Activated CD8-positive, alpha-beta memory T cell treated with anti-CD3 and anti-CD28 coated beads for 36 hours (primary cell): ENCODE measurements around the gene KDM2A. TPM values are rescaled to one million over a fixed set of nuclear protein-coding genes. Genes with fewer than 3 reads are reported as not detected.

ENCODE experiments used
- CTCF ChIA-PET: fragments of 350-600 bp; sonication (Branson Sonifier 250); formaldehyde crosslinking; loops from one replicate; lab custom pipeline; 2021; ENCODE audit warnings: antibody characterized with exemption; lab: Charles Lee
- POLR2A ChIA-PET: fragments of 350-600 bp; sonication (Branson Sonifier 250); formaldehyde crosslinking; loops from one replicate; lab custom pipeline; 2021; ENCODE audit warnings: antibody characterized with exemption; lab: Charles Lee
- total RNA-seq, 2 experiments: library from RNA; stranded (reverse); gene quantifications; one replicate each; pipeline ENCODE4 v1.2.3, GENCODE V29; 2021

Gene KDM2A
- total RNA-seq, 2 experiments from 2014 or later: 85.3 to 87.6 TPM

- ChIA-PET POLR2A (no interaction called here), CTCF (interaction anchor here (1.0 kb wide), 1 partner anchor 20 kb away, joined by 4 read pairs; no protein-coding TSS in a partner anchor)
Measured at GRCh38 chr11:67243051-67243450, 124.0 kb downstream of the KDM2A start.

- ChIA-PET POLR2A (no interaction called here), CTCF (no interaction called here)
Measured at GRCh38 chr11:67245046-67245445, 126.0 kb downstream of the KDM2A start.

GRCh38 chr11:67247946-67248550 is 129.0 kb downstream of the KDM2A start:
- ChIA-PET POLR2A (no interaction called here), CTCF (interaction anchor here (0.6 to 1.1 kb wide), 3 partner anchors 27 to 1862 kb away, joined by 3 read pairs; partner anchors contain the start of gene FRMD8)

GRCh38 chr11:67248653-67249052 is 129.6 kb downstream of the KDM2A start:
- POLR2A ChIA-PET: no interaction called here

GRCh38 chr11:67250059-67251043 is 131.3 kb downstream of the KDM2A start:
- CTCF ChIA-PET: interaction anchor here (0.7 to 1.3 kb wide), 3 partner anchors 12 to 67 kb away, joined by 3 to 4 read pairs (median 3); no protein-coding TSS in a partner anchor

More at GRCh38 chr11:67248653-67249052, 129.6 kb downstream of the KDM2A start:
- CTCF ChIA-PET: interaction anchor here (0.7 kb wide), 1 partner anchor 9 kb away, joined by 3 read pairs; no protein-coding TSS in a partner anchor

GRCh38 chr11:67251841-67252240 is 132.8 kb downstream of the KDM2A start:
- ChIA-PET CTCF (interaction anchor here (2.1 to 2.8 kb wide), 2 partner anchors 11 kb away, joined by 6 to 18 read pairs; no protein-coding TSS in a partner anchor), POLR2A (interaction anchor here (1.1 to 2.6 kb wide), 2 partner anchors 11 to 12 kb away, joined by 3 to 16 read pairs; no protein-coding TSS in a partner anchor)

More at GRCh38 chr11:67250059-67251043, 131.3 kb downstream of the KDM2A start:
- POLR2A ChIA-PET: no interaction called here

- CTCF ChIA-PET: interaction anchor here (1.0 to 2.8 kb wide), 4 partner anchors 10 to 130 kb away, joined by 3 to 18 read pairs (median 6); no protein-coding TSS in a partner anchor
- POLR2A ChIA-PET: interaction anchor here (0.6 to 2.6 kb wide), 3 partner anchors 10 to 64 kb away, joined by 3 to 16 read pairs (median 3); no protein-coding TSS in a partner anchor
Measured at GRCh38 chr11:67252831-67253239, 133.8 kb downstream of the KDM2A start.

- CTCF ChIA-PET: interaction anchor here (0.5 to 2.8 kb wide), 5 partner anchors 8 to 63 kb away, joined by 3 to 18 read pairs (median 4); no protein-coding TSS in a partner anchor
- POLR2A ChIA-PET: interaction anchor here (2.6 kb wide), 1 partner anchor 14 kb away, joined by 16 read pairs; no protein-coding TSS in a partner anchor
Measured at GRCh38 chr11:67253872-67254624, 135.0 kb downstream of the KDM2A start.

- ChIA-PET POLR2A (no interaction called here), CTCF (interaction anchor here (0.7 to 1.5 kb wide), 2 partner anchors 8 to 13 kb away, joined by 3 to 4 read pairs; no protein-coding TSS in a partner anchor)
Measured at GRCh38 chr11:67254798-67255197, 135.7 kb downstream of the KDM2A start.

GRCh38 chr11:67255353-67255752 is 136.3 kb downstream of the KDM2A start:
- POLR2A ChIA-PET: interaction anchor here (0.9 kb wide), 1 partner anchor 14 kb away, joined by 3 read pairs; no protein-coding TSS in a partner anchor
- CTCF ChIA-PET: interaction anchor here (0.7 kb wide), 1 partner anchor 8 kb away, joined by 3 read pairs; no protein-coding TSS in a partner anchor

- POLR2A ChIA-PET: interaction anchor here (0.9 kb wide), 1 partner anchor 15 kb away, joined by 3 read pairs; no protein-coding TSS in a partner anchor
- CTCF ChIA-PET: interaction anchor here (1.4 kb wide), 1 partner anchor 9 kb away, joined by 3 read pairs; no protein-coding TSS in a partner anchor
Measured at GRCh38 chr11:67255864-67256263, 136.8 kb downstream of the KDM2A start.

GRCh38 chr11:67256477-67257135 is 137.5 kb downstream of the KDM2A start:
- CTCF ChIA-PET: interaction anchor here (1.4 kb wide), 1 partner anchor 10 kb away, joined by 3 read pairs; no protein-coding TSS in a partner anchor
- POLR2A ChIA-PET: no interaction called here

GRCh38 chr11:67260406-67260805 is 141.3 kb downstream of the KDM2A start:
- CTCF ChIA-PET: no interaction called here
- POLR2A ChIA-PET: no interaction called here

GRCh38 chr11:67260885-67261639 is 142.0 kb downstream of the KDM2A start:
- POLR2A ChIA-PET: interaction anchor here (2.1 kb wide), 1 partner anchor 21 kb away, joined by 13 read pairs; no protein-coding TSS in a partner anchor
- CTCF ChIA-PET: interaction anchor here (1.1 to 4.9 kb wide), 11 partner anchors 8 to 85 kb away, joined by 3 to 92 read pairs (median 11); partner anchors contain the start of gene ANKRD13D

GRCh38 chr11:67261640-67261945 is 142.5 kb downstream of the KDM2A start:
- ChIA-PET CTCF (interaction anchor here (0.8 to 4.9 kb wide), 18 partner anchors 9 to 130 kb away, joined by 3 to 92 read pairs (median 6); partner anchors contain the start of genes ANKRD13D and RAD9A), POLR2A (interaction anchor here (1.0 to 2.1 kb wide), 2 partner anchors 10 to 22 kb away, joined by 3 to 13 read pairs; no protein-coding TSS in a partner anchor)

- POLR2A ChIA-PET: interaction anchor here (1.0 to 2.1 kb wide), 3 partner anchors 9 to 22 kb away, joined by 3 to 13 read pairs (median 3); no protein-coding TSS in a partner anchor
Measured at GRCh38 chr11:67261946-67262681, 143.1 kb downstream of the KDM2A start.

More at GRCh38 chr11:67261946-67262681, 143.1 kb downstream of the KDM2A start:
- CTCF ChIA-PET: interaction anchor here (0.7 to 4.9 kb wide), 24 partner anchors 9 to 209 kb away, joined by 3 to 92 read pairs (median 4); partner anchors contain the start of genes ANKRD13D, POLD4 and RAD9A
